Uterus (tissue), 2 donors: Measurements from ENCODE around the gene UPK1B.

Source experiments
- POLR2A ChIP-seq, 2 donors: fragments of 450-650 bp; IDR thresholded peaks; one replicate each; pipeline ENCODE4 v1.6.1; 2016; ENCODE audit warnings: antibody characterized with exemption in 2 of 2, mild to moderate bottlenecking in 1 of 2, moderate library complexity in 1 of 2
- TF ChIP-seq, protein P1 (sequence below), 4 experiments: fragments of 200-600 bp in 2 of 4; fragments of 450-650 bp in 2 of 4; sonication (generic) in 2 of 4; IDR thresholded peaks; one replicate each; pipeline ENCODE4 v1.5.1; 2016 to 2019; ENCODE audit warnings: antibody characterized with exemption in 4 of 4, mild to moderate bottlenecking in 2 of 4, moderate library complexity in 1 of 4

DNA sequence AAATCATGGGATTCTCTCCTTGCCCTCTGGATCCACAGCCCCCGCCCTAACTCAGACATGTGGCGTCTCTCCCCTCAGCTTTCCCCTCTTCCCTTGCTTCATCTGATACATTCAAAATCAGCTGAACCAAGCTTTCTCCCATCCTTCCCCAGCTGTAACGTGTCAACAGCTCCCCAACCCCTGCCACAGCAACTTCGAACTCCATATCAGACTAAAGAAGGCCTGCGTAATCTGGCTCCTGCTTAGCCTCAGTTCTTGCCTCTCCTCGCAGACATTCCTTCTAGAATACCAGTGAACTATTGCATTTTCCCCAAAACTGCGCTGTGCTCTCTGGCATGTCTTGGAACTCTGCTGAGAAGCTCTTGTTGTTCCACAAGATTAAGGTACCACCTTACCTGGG is 49.0 kb downstream of the UPK1B start:
- TF ChIP-seq POLR2A (IDR thresholded peaks at IDR 0.05) = no peak
- TF ChIP-seq, protein P1, sequence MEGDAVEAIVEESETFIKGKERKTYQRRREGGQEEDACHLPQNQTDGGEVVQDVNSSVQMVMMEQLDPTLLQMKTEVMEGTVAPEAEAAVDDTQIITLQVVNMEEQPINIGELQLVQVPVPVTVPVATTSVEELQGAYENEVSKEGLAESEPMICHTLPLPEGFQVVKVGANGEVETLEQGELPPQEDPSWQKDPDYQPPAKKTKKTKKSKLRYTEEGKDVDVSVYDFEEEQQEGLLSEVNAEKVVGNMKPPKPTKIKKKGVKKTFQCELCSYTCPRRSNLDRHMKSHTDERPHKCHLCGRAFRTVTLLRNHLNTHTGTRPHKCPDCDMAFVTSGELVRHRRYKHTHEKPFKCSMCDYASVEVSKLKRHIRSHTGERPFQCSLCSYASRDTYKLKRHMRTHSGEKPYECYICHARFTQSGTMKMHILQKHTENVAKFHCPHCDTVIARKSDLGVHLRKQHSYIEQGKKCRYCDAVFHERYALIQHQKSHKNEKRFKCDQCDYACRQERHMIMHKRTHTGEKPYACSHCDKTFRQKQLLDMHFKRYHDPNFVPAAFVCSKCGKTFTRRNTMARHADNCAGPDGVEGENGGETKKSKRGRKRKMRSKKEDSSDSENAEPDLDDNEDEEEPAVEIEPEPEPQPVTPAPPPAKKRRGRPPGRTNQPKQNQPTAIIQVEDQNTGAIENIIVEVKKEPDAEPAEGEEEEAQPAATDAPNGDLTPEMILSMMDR (IDR thresholded peaks at IDR 0.05) = no peak
